AG08396 (cell line): ENCODE results near the gene MYO18B.

Experiments used
- DNase-seq: peaks from one replicate; pipeline ENCODE4 v3.0.0; 2012; ENCODE audit warnings: low spot score, mixed read lengths

The MYO18B gene

GRCh38 chr22:25824828-25825423 is 82.9 kb downstream of the MYO18B start:
- no peak for DNase-seq

DNA sequence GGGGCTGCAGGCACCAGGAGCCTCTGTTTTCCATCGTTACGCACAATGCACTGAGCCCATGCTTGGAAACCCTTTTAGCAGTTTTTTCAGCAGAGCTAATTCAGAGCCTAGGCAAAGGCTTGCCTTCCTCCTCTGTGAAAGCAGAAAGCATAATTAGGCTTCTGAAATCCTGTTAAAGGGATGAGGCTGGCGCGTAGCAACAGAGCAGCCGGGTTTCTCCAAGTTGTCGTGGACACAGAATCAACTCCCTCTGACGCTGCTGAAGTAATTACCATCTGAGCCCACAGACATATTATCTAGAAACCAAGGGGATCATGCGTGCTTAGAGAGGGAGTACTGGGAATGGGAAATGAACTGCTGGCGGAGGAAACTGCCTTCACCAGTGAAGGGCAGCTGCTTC is 85.4 kb downstream of the MYO18B start:
- no peak for DNase-seq

DNA sequence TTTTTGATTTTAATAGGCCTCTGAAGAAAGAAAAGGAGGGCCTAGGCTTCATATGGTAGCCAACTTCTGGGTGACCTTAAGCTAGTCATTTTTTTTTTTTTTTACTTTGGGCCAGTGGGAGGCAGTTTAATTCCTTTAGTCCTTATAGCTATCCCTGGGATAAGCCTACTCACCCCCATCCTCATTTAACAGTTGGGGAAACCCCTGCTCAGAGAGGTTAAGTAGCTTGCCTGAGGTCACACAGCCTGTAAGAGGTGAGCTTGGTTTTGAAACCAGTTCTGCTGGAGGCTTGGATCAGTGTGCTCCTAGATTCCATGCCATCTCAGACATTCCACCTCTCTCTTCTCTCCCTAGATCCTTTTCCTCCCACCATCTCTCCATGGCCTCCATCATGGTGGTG is 86.4 kb downstream of the MYO18B start:
- no peak for DNase-seq

DNA sequence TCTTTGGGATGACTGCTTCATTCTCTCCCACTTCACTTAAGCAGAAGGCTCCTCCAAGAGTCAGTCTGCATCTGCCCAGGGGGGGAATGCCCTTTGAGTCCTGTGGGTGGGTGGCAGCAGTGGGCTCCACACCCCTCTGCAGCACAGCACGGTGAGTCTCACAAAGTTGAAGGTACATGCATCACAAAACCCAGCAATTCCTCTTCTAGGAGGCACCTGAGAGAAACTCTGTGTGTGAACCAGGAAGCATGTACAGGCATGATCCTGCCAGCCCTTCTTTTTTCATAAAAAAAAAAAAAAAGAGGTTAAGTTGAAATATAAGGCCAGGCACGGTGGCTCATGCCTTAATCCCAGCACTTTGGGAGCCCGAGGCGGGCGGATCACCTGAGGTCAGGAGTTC is 87.2 kb downstream of the MYO18B start:
- no peak for DNase-seq

DNA sequence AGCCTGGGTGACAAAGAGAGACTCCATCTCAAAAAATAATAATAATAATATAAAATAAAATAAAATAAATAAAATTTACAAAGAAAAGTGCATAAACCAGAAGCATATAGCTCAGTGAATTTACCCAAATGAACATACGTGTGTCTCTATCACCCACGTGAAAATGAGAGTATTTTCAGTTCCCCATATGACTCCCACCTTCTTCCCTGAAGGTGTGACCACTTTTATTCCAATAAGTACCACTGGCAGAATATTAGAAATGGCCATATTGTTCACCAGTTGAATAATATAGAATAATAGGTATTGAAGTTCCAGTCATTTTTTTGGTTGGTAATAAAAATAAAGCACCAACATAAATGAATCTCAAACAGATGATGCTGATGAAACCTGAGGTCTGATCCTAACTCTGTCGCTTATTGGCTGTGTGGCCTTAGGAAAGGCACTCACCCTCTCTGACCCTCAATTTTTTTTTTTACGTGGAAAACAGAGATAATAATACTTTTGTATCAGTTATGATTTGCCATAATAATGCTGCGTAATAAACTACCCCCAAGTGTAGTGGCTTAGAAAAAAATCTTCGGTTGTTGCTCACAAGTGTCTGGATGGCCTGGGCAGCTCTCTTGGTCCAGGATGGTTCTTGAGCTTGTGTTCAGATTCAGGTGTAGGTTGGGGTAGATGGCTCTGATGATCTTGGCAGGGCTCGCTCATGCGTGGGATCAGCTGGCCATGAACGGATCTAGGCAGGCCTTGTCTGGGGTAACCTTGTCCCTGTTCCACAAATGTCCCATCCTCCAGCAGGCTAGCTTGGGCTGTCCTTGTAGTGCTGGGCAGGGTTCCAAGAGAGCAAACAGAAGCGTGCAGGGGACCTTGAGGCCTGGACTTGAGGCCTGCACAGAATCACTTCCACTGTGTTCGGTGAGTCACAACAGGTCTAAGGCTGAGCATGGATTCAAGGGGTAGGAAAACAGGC is 88.1 kb downstream of the MYO18B start:
- no peak for DNase-seq

- no peak for DNase-seq
Measured at GRCh38 chr22:25833091-25833490, 91.1 kb downstream of the MYO18B start.

- no peak for DNase-seq
Measured at GRCh38 chr22:25833676-25834075, 91.7 kb downstream of the MYO18B start.

DNA sequence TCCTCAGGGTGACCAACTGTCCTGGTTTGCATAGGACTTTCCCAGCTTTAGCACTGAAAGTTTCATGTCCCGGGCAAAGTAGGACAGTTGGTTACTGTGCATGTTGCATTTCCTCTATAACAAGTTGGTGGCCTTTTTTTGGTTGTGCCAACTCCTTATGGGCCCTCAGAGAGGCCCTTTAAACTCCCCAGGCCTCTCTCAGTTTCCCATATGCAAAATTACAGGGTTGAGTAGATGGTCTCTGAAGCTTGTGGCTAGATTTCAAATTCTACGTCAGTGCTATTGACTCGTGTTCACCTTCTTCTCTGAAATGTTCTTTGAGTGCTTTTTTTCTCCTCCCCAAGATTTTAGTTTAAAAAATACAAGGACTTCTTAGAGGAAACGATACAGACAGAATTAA is 92.5 kb downstream of the MYO18B start:
- no peak for DNase-seq

DNA sequence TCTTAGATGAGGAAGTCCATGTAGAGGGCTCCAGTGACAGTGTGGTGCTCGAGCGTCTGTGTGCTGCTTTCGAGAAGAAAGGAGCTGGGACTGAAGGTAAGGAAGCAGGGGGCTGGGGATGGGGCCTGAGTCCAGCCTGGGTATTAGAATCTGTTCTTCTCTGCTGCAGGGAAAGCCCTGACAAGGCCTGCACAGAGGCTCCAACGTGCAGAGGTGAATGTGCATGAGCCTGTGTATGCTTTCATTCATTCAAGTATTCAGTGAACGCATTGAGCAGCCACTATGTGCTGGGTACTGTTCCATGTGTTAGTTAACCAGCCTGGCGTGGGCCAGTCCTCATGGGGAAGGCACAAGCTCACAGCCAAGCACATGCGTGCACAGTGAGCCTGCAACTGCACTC is 93.4 kb downstream of the MYO18B start:
- no peak for DNase-seq

DNA sequence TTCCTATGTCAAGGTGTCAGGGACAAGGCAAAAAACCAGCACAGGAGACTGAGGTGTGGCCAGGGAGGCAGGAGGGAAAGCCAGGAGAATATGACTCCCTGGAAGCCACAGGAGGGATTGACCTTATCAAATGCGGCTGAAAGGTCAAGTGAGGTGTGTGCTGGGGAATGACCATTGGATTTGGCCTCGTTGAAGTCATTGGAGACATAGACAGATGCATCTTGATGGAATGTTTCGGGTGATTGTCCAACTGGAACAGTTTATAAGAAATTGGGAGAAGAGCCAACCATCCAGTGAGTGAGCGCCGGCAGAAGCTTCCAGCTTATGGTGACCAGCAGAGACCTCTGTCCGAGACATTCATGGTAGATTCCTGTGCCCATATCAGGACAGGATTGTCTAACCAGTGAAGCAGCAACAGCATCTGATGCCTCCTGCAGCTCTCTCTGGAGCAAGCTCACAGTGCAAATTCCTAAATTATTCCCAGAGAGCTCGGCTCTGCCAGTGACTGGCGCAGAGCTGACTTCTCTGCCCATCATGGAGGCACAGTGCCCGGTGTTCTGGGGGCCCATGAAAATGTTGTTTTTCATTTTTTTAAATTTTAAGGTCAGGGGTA is 95.4 kb downstream of the MYO18B start:
- DNase-seq: no peak

GRCh38 chr22:25838960-25839741 is 97.2 kb downstream of the MYO18B start:
- no peak for DNase-seq

- no peak for DNase-seq
Measured at GRCh38 chr22:25839755-25840154, 97.8 kb downstream of the MYO18B start.

GRCh38 chr22:25840167-25840566 is 98.2 kb downstream of the MYO18B start:
- no peak for DNase-seq

- no peak for DNase-seq
Measured at GRCh38 chr22:25840891-25841290, 98.9 kb downstream of the MYO18B start.

DNA sequence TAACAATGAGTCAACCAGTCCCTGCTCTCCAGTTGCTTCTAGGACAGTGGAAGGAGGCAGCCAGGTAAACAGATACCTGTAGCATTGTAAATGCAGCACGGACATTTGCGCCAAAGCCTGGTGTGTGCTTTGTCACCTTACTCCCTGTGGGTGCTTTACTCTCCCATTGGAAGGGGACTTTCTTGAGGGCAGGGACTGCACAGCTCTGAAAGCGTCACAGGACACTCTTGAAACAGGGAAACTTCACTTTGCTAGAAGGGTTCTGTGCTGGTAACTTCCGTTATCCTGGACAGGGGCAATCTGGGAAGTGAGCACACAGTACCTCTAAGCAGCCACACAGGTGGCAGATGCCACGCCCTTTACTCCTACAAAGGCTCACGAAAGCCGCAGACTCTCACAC is 99.8 kb downstream of the MYO18B start:
- DNase-seq: no peak

- DNase-seq: no peak
Measured at GRCh38 chr22:25843660-25844405, 101.8 kb downstream of the MYO18B start.

DNA sequence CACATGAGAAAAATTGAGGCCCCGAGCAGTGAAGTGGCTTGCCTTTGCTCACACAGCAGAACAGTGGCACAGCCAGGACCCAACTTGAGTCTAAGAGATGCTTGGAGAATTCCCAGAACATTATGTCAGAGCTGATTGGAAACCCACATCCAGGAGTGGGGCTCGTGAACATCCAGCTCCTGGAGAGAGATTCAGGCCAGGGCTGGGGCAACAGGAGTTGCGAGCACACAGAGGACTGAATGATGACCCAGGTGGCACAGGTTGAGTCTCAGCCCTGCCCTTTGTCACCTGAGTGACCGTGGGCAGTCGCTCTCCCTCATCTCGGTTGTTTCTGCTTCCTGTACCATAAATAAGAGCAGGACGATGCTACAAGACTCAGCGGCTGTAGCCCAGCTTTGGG is 102.6 kb downstream of the MYO18B start:
- no peak for DNase-seq

- DNase-seq: no peak
Measured at GRCh38 chr22:25845985-25846745, 104.2 kb downstream of the MYO18B start.

GRCh38 chr22:25847451-25847850 is 105.5 kb downstream of the MYO18B start:
- DNase-seq: no peak

DNA sequence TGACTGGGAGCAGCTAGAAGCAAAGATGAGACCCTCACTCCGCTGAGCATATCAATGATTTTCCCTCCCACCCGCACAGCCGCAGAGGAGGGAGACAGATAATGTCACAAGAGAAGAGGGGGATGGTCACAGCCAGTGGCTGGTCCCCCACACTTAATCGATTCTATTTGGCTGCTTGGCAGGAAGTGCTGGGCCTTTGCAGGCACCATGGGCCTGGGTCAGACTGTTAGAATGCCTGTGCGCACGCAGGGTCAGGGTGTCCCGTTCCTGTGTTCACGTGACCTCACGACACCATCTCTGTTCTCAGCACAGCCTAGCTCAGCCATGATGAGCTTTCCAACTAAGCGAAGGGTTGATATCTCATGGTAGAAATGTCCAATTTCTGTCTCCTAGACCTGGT is 107.0 kb downstream of the MYO18B start:
- DNase-seq: no peak

- DNase-seq: no peak
Measured at GRCh38 chr22:25849522-25849921, 107.5 kb downstream of the MYO18B start.
